HG03520 (cell line): Measurements from ENCODE around the gene ADD1.

ENCODE experiments used
- ATAC-seq: cut with Tn5 transposase; IDR thresholded peaks from one replicate; pipeline ENCODE4 v1.9.1; 2021; ENCODE audit warnings: mild to moderate bottlenecking, moderate library complexity; ENCODE audit not compliant: unreplicated experiment

Gene ADD1

GRCh38 chr4:2879026-2879425 is 35.4 kb downstream of the ADD1 start:
- ATAC-seq: no peak

DNA sequence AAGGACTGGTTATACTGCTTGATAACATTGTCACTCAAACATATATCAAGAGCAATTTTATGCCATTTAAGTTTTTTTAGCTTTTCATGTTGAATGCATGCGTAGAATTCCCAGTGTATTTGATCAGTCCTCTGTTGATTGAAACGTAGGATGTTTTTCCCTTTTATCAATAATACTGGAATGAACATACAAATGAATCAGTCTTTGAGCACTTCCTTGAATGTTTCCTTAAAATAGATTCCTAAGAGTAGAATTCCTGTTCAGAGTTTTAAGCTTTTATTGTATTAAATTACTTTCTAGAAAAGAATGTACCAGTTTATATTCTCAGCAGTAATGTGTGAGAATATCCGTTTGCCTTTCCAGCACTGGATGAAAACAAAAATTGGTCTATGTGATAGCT is 37.8 kb downstream of the ADD1 start:
- no peak for ATAC-seq

DNA sequence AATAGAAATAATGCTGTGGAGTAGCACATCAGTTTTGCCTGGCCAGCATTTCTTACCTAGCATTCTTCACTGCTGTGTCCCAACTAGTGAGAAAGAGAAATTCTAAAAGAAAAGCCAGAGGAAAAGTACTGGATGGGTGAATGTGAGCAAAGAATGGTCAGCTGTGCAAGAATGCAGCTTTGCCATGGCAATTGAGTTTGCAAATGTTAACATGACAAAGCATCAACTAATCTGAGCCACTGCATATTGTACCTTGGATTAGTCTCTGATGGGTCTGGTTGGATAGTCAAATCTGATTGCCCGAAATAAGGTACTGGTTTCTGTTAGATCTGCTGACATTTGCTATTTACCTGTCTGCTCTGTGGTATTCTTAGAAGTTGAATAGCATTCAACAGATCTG is 38.7 kb downstream of the ADD1 start:
- no peak for ATAC-seq

DNA sequence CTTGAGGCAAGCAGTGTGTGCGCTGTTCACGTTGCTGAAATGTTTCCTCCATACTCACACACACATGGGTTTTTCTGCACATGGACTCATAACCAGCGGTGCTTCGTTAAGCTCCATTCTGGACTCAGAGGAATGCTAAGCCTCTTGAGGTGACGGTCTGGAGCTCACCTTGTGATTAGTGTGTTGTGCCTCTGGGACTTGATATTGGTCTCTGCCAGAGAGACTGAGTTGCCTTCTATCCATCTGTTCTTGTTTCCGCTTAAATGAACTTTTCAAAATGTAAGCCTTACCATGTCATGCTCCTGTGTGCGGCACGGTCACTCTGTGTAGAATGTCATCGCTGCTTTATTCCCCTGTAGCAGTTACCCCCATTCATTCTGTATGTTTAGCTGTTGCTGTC is 42.5 kb downstream of the ADD1 start:
- no peak for ATAC-seq

DNA sequence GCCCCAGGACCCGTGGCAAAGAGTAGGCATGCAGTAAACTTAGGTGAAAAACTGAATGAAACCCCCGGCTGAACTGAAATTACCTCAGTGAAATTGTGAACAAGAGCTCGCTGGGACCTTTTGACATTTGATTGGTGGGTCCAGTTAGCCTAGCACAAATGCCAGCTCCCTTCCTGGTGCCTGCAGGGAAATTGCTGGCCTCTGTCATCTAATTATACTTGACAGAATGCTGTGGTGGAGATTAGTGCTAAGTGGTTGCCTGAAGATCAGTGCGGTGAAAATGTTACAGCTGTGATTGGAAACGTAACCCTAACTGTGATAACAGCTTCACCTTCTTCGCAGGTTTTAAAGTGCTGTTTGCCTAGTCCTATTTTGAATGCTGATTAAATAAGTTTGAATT is 43.0 kb downstream of the ADD1 start:
- ATAC-seq: no peak

GRCh38 chr4:2887343-2887742 is 43.7 kb downstream of the ADD1 start:
- no peak for ATAC-seq

DNA sequence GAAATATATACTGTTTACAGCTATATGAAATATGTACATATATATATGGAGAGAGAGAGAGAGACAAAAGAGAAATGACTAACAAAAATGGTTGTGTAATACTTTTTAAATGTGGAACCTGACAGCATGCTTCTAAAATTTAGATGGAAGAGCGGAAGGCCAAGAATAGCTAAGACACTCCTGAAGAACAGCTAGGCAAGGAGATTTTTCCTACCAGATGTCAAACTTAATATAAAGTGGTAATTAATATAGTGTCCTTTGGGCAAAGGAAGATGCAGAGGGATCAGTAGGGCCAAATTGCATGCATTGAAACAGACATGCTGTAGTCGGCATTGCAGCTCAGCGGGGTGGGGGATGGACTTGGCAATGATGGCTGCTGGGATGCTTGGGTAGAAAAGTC is 45.2 kb downstream of the ADD1 start:
- no peak for ATAC-seq

DNA sequence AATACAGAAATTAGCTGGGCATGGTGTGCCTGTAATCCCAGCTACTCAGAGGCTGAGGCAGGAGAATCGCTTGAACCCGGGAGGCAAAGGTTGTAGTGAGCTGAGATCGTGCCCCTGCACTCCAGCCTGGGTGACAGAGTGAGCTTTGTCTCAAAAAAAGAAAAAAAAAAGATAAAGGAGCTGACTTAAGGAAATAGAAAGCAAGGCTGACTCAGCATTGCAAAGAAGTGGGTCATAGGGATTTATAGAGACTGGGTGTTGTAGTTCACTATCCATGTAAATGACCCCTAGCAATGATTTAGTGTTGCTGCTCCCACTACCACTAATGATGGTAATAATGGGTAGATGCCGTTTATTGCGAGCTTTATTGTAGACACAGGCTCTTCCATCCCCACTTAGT is 47.6 kb downstream of the ADD1 start:
- ATAC-seq: no peak

DNA sequence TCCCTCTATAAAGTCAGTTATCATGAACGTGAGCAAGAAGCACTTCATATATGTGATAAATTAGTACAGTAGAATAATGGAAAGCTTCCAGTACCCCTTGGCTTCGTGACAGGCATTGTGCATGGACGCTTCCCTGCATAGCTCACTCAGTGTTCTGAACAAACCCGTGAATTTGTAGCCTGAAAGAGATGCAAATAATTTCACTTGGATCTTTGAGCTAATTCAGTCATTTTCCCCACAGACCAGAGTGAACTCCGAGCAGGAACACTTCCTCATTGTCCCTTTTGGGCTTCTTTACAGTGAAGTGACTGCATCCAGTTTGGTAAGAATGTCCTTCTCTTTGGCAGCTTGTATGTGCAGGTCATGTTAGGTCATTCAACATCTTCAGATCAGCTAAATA is 50.1 kb downstream of the ADD1 start:
- no peak for ATAC-seq

DNA sequence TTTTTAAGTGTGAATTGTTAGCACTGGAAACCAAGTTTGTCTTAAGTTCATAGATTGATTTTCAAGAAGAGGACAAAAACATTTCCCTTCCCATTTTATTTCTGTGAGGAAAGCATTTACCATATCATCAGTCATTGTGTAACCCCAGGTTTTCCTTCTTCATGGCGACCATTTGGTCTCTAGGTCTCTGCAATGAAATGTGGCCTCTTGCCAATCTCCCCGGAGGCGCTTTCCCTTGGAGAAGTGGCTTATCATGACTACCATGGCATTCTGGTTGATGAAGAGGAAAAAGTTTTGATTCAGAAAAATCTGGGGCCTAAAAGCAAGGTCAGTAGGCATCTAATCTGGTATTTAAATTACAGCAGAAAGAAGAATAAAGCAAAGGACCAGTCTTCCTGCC is 54.4 kb downstream of the ADD1 start:
- no peak for ATAC-seq

- no peak for ATAC-seq
Observed at GRCh38 chr4:2900741-2901140, 57.1 kb downstream of the ADD1 start.

- no peak for ATAC-seq
Observed at GRCh38 chr4:2901186-2901585, 57.5 kb downstream of the ADD1 start.

- no peak for ATAC-seq
Observed at GRCh38 chr4:2902126-2902525, 58.5 kb downstream of the ADD1 start.

DNA sequence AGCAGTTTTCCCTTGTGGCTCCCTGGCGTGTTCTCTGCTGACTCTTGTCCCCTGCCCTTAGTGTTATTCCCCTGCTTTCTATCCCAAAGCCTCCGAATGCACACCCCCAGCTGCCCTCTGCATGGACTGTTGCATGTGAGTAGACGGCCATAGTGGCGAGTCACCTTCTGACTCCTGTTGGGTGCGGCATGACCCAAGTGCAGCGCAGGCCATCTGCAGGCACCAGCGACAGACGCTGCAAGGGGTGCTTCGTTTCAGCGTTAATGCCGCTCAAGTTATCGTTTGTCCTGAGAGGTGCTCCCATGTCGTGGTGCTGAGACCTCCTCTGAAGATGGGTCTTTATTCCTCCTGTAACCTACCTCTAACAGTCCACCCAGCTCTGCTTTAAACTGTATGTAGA is 61.9 kb downstream of the ADD1 start:
- no peak for ATAC-seq

DNA sequence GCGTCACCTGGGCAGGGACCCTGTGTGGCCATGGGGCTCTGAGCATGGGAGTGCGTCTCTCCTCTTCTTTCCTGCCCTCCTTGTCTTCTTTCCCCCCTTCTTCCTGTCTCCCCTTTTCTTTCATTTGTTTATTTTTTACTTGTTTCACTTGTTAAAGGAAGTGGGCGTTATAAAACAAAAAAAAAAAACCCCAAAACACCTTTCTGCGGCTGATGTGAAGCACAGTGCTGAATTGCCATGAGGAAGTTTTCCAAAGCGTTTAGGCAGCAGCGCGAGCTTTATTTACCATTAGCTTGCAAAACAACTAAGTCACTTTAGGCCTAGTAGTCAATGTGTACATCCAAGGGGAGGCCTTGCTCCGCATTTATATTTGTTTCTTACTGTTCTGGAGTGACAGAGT is 62.6 kb downstream of the ADD1 start:
- ATAC-seq: no peak

DNA sequence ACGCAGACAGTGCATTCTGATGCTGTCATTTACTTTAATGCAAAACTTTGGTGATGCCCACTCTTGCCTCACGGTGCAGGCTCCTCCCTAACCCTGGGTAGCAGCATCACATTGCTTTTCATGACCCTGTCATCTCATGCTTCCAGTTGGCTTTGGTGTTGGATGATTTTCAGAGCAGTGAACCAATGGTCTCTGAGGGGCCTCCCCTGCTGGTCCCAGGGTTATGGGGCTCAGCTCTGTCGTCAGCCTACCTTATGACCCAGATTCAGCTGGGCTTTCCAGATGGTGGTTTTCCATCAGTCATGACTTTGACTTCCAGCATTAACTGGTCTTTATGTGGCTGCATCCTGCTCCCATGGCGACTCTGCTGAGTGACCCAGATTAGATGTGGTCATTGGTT is 63.6 kb downstream of the ADD1 start:
- no peak for ATAC-seq

DNA sequence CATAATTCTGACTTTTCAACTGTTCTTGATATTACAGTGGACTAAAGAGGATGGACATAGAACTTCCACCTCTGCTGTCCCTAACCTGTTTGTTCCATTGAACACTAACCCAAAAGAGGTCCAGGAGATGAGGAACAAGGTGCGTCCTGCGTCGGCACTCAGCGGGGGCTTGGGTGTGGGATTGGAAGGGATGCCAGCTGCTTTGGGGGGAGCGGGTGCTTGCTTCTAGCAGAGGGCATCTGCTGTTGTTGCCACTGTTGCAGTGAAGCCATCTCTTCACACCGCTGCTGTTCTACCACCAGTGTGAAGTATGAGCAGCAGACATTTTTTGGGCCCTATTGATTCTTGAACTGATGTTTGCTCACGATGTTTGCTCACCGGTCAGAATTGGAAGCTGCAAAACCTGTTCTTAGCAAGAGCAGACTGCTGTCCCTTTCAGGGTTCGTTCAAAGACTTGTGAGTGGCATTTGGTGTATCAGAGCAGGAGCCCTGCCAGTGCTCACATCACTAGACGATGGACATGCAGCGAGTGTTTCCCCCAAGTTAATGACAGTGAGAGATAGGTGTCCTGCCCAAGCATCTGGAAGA is 64.2 kb downstream of the ADD1 start:
- no peak for ATAC-seq

- ATAC-seq: no peak
Observed at GRCh38 chr4:2908686-2909085, 65.0 kb downstream of the ADD1 start.

GRCh38 chr4:2909583-2909982 is 65.9 kb downstream of the ADD1 start:
- ATAC-seq: no peak

DNA sequence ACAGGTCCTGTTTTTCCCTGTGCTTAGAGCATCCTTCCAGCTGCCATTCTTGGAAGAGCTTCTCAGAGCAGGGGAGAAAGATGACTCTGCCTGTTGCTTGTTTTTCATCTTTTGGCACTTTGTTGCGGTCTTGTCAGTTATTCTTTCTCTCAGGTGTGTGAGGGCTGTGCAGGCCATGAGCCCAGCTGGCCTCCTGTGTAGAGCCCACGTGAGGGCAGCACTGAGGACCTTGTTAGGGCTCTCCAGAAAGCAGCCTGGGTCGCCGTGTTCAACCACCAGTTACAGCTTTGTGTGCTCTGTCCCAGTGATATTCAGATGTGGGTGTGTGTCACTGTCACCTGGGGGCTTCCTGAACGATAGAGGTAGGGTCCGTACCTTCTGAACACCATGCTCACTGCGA is 66.8 kb downstream of the ADD1 start:
- no peak for ATAC-seq

GRCh38 chr4:2911868-2912267 is 68.2 kb downstream of the ADD1 start:
- no peak for ATAC-seq

DNA sequence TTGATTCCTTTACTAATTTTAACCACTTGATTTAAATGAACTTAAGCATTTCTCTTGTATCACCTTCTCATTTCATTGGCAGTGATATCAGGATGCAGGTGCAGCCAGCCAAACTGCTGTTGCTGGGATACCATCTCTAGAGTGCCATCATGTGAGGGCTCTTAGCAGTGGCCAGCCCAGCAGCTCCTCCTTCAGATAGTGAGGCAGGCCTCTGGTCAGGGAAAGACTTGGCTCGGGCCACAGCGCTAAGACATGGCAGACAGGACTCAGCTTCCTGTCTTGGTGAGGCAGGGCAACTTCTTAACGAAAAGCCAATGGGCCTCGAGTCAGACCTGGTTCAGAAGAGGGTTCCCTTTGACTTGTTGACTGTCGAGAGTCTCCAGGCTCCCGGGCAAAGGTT is 69.5 kb downstream of the ADD1 start:
- no peak for ATAC-seq

GRCh38 chr4:2914256-2915126 is 70.8 kb downstream of the ADD1 start:
- ATAC-seq: no peak
